Cardiac ventricle fibroblast (primary cell): Measurements from ENCODE around the gene CFAP299. TPM values are rescaled to one million over a fixed set of nuclear protein-coding genes. Genes with fewer than 3 reads are reported as not detected.

Source experiments
- total RNA-seq: library from RNA; depleted of rRNA; stranded (reverse); fragments of >200 nt; gene quantifications from 2 replicates; pipeline ENCODE4 v1.2.3, GENCODE V29; 2015

Gene CFAP299
- total RNA-seq: not detected in 2 replicates

GRCh38 chr4:80335554-80336358 is at the start of gene CFAP299:
Gene CFAP299 (plus strand): TSS chr4:80335730.

Other genes starting within 250 kb of the CFAP299 start
- gene PRDM8, start 138.2 kb upstream of the CFAP299 start, total RNA-seq: 2.7 and 3.5 TPM in 2 replicates
- 0.06 and 0.10 TPM in 2 replicates for gene FGF5, start 69.1 kb upstream of the CFAP299 start, total RNA-seq